HCT116 (cell line): ENCODE results near the gene INTS2. TPM values are rescaled to one million over a fixed set of nuclear protein-coding genes. Genes with fewer than 3 reads are reported as not detected.

ENCODE experiments used
- ATAC-seq: fragments of 200-7000 bp; cut with Tn5 transposase; 2 replicates; pipeline ENCODE4 v1.9.1; 2020; ENCODE audit warnings: mild to moderate bottlenecking, moderate library complexity
- Bru-seq: library from RNA; stranded (reverse); fragments of 400-500 nt; gene quantifications from one replicate; lab custom pipeline; 2021; lab: Mats Ljungman, UMichigan
- BruChase-seq, 2 experiments: library from RNA; stranded (reverse); fragments of 400-500 nt; gene quantifications; one replicate each; lab custom pipeline; 2021; lab: Mats Ljungman, UMichigan
- BruUV-seq: library from RNA; stranded (reverse); fragments of 400-500 nt; replicated peaks from 2 replicates; lab custom pipeline; 2021; lab: Mats Ljungman, UMichigan
- CTCF ChIA-PET: fragments of 300-600 bp; sonication (Branson Sonifier 250); formaldehyde crosslinking; loops from one replicate; lab custom pipeline; 2021; ENCODE audit warnings: antibody characterized with exemption; lab: Charles Lee
- POLR2A ChIA-PET: fragments of 300-600, 350-600 bp; sonication (Branson Sonifier 250); formaldehyde crosslinking; loops from one replicate; lab custom pipeline; 2021; ENCODE audit warnings: antibody characterized with exemption; lab: Charles Lee
- RAD21 ChIA-PET, 2 experiments: fragments of 300-600 bp; sonication (Branson Sonifier 250); formaldehyde crosslinking; loops; one replicate each; lab custom pipeline; 2023; ENCODE audit warnings: low total read pairs in 2 of 2; ENCODE audit not compliant: uncharacterized antibody in 2 of 2, unreplicated experiment in 2 of 2, low non-redundant PET in 1 of 2; lab: Charles Lee
- DNase-seq: peaks from one replicate; pipeline ENCODE4 v3.0.0-alpha.2; 2010; ENCODE audit warnings: low read depth, low spot score
- H2AFZ ChIP-seq: fragments of 200-600 bp; shearing (Covaris generic), sonication (generic); 2 replicates; pipeline ENCODE4 v1.6.1; 2017; ENCODE audit warnings: low read depth, mixed run types, mixed read lengths, antibody characterized with exemption, low read length; ENCODE audit not compliant: poor library complexity, severe bottlenecking
- H3K27ac ChIP-seq: 2 replicates; pipeline ENCODE4 v1.5.1; 2012; ENCODE audit warnings: low read depth, low read length
- H3K27me3 ChIP-seq: fragments of 200-600 bp; sonication (generic); 2 replicates; pipeline ENCODE4 v1.6.1; 2016; ENCODE audit warnings: mixed run types, low read length, mixed read lengths; ENCODE audit not compliant: insufficient read depth
- H3K36me3 ChIP-seq, 2 experiments: fragments of 200-500 bp in 1 of 2; fragments of 200-600 bp in 1 of 2; sonication (Bioruptor generic) in 1 of 2; sonication (generic) in 1 of 2; 2 replicates each; pipeline versions ENCODE4 v1.5.1 to v1.6.1; 2014 to 2016; ENCODE audit warnings: low read length in 2 of 2, inconsistent platforms in 1 of 2, mixed read lengths in 1 of 2, mixed run types in 1 of 2; ENCODE audit not compliant: insufficient read depth in 2 of 2, control insufficient read depth in 1 of 2
- H3K4me1 ChIP-seq, 2 experiments: fragments of 200-600 bp in 1 of 2; sonication (generic) in 1 of 2; 2 replicates each; pipeline versions ENCODE4 v1.5.1 to v1.6.1; 2012 to 2017; ENCODE audit warnings: low read length in 2 of 2, inconsistent platforms in 1 of 2, mild to moderate bottlenecking in 1 of 2, mixed read lengths in 1 of 2, mixed run types in 1 of 2, moderate library complexity in 1 of 2; ENCODE audit not compliant: insufficient read depth in 2 of 2, control insufficient read depth in 1 of 2
- H3K4me2 ChIP-seq: fragments of 200-600 bp; sonication (generic); 2 replicates; pipeline ENCODE4 v1.6.1; 2017; ENCODE audit warnings: mixed run types, low read length, mixed read lengths
- H3K4me3 ChIP-seq, 2 experiments: fragments of 200-600 bp in 1 of 2; sonication (generic) in 1 of 2; replicated peaks in 1 of 2; 2 replicates each; pipeline ENCODE4 v1.5.1; 2011 to 2016; ENCODE audit warnings: low read length in 2 of 2, control low read depth in 1 of 2, low read depth in 1 of 2, mild to moderate bottlenecking in 1 of 2, mixed read lengths in 1 of 2, mixed run types in 1 of 2
- H3K79me2 ChIP-seq: fragments of 200-600 bp; sonication (generic); 2 replicates; pipeline ENCODE4 v1.6.1; 2017; ENCODE audit warnings: mild to moderate bottlenecking, mixed run types, low read length, moderate library complexity, mixed read lengths; ENCODE audit not compliant: insufficient read depth
- H3K9ac ChIP-seq: fragments of 200-600 bp; sonication (generic); 2 replicates; pipeline ENCODE4 v1.6.1; 2016; ENCODE audit warnings: low read length, mixed read lengths
- H3K9me2 ChIP-seq: fragments of 200-600 bp; sonication (generic), shearing (Covaris generic); 2 replicates; pipeline ENCODE4 v1.6.1; 2017; ENCODE audit warnings: mixed run types, mild to moderate bottlenecking, moderate library complexity; ENCODE audit not compliant: insufficient read depth
- H3K9me3 ChIP-seq, 2 experiments: fragments of 200-500 bp in 1 of 2; fragments of 200-600 bp in 1 of 2; sonication (Bioruptor generic) in 1 of 2; sonication (generic) in 1 of 2; 2 replicates each; pipeline ENCODE4 v1.6.1; 2014 to 2017; ENCODE audit warnings: low read length in 2 of 2, mixed read lengths in 2 of 2, inconsistent platforms in 1 of 2, low read depth in 1 of 2, mild to moderate bottlenecking in 1 of 2, mixed run types in 1 of 2, moderate library complexity in 1 of 2; ENCODE audit not compliant: control insufficient read depth in 1 of 2, insufficient read depth in 1 of 2
- H4K20me1 ChIP-seq: fragments of 200-600 bp; sonication (generic), shearing (Covaris generic); 2 replicates; pipeline ENCODE4 v1.6.1; 2017; ENCODE audit warnings: mixed run types, mild to moderate bottlenecking, moderate library complexity; ENCODE audit not compliant: insufficient read depth
- CBX3 ChIP-seq: IDR thresholded peaks from 2 replicates; pipeline ENCODE4 v1.6.1; 2012; ENCODE audit warnings: low read depth
- ELF1 ChIP-seq: IDR thresholded peaks from 2 replicates; pipeline ENCODE4 v1.6.1; 2012; ENCODE audit warnings: low read depth, borderline replicate concordance
- POLR2A ChIP-seq: IDR thresholded peaks from 2 replicates; pipeline ENCODE4 v1.7.0; 2011; ENCODE audit warnings: borderline replicate concordance; ENCODE audit not compliant: insufficient read depth, insufficient read length; ENCODE audit errors: extremely low read depth
- POLR2AphosphoS5 ChIP-seq: IDR thresholded peaks from 2 replicates; pipeline ENCODE4 v1.6.1; 2011; ENCODE audit warnings: mild to moderate bottlenecking, low read depth, low read length, moderate library complexity
- SIN3A ChIP-seq: IDR thresholded peaks from 2 replicates; pipeline ENCODE4 v1.6.1; 2012; ENCODE audit warnings: low read depth
- SP1 ChIP-seq: IDR thresholded peaks from 2 replicates; pipeline ENCODE4 v1.6.1; 2012; ENCODE audit warnings: low read depth
- YY1 ChIP-seq: IDR thresholded peaks from 2 replicates; pipeline ENCODE4 v1.6.1; 2011; ENCODE audit warnings: low read length, low read depth, moderate library complexity, mild to moderate bottlenecking; ENCODE audit not compliant: insufficient replicate concordance; ENCODE audit errors: extremely low read depth
- ZFX ChIP-seq: fragments of 450-650 bp; IDR thresholded peaks from 2 replicates; pipeline ENCODE4 v1.6.1; 2017
- ZNF274 ChIP-seq: fragments of 200-500 bp; sonication (Bioruptor generic); IDR thresholded peaks from 2 replicates; pipeline ENCODE4 v1.6.1; 2014; ENCODE audit warnings: mild to moderate bottlenecking, low read depth, low read length, inconsistent platforms
- intact Hi-C: fragments of 100-400 bp; cut with micrococcal nuclease; formaldehyde crosslinking; loops from 2 replicates; pipeline ENCODE4 v1.10.0; 2022
- long read RNA-seq: library from polyadenylated mRNA; unstranded; transcript quantifications from one replicate; pipeline ENCODE4 v2.0.0, GENCODE V29; 2021; ENCODE audit not compliant: unreplicated experiment
- polyA plus RNA-seq: library from polyadenylated mRNA; unstranded; fragments of >200 nt; gene quantifications from 2 replicates; pipeline ENCODE4 v1.2.1, GENCODE V29; 2012; ENCODE audit warnings: missing spikeins
- total RNA-seq: library from RNA; stranded (reverse); gene quantifications from one replicate; pipeline ENCODE4 v1.2.1, GENCODE V29; 2021; ENCODE audit not compliant: unreplicated experiment
- TF ChIP-seq, protein P1 (sequence below): IDR thresholded peaks from 2 replicates; pipeline ENCODE4 v1.6.1; 2012; ENCODE audit warnings: low read depth
- TF ChIP-seq, protein P2 (sequence below): IDR thresholded peaks from 2 replicates; pipeline ENCODE4 v1.6.1; 2012
- TF ChIP-seq, protein P3 (sequence below): IDR thresholded peaks from 2 replicates; pipeline ENCODE4 v1.6.1; 2012

Gene INTS2, protein sequence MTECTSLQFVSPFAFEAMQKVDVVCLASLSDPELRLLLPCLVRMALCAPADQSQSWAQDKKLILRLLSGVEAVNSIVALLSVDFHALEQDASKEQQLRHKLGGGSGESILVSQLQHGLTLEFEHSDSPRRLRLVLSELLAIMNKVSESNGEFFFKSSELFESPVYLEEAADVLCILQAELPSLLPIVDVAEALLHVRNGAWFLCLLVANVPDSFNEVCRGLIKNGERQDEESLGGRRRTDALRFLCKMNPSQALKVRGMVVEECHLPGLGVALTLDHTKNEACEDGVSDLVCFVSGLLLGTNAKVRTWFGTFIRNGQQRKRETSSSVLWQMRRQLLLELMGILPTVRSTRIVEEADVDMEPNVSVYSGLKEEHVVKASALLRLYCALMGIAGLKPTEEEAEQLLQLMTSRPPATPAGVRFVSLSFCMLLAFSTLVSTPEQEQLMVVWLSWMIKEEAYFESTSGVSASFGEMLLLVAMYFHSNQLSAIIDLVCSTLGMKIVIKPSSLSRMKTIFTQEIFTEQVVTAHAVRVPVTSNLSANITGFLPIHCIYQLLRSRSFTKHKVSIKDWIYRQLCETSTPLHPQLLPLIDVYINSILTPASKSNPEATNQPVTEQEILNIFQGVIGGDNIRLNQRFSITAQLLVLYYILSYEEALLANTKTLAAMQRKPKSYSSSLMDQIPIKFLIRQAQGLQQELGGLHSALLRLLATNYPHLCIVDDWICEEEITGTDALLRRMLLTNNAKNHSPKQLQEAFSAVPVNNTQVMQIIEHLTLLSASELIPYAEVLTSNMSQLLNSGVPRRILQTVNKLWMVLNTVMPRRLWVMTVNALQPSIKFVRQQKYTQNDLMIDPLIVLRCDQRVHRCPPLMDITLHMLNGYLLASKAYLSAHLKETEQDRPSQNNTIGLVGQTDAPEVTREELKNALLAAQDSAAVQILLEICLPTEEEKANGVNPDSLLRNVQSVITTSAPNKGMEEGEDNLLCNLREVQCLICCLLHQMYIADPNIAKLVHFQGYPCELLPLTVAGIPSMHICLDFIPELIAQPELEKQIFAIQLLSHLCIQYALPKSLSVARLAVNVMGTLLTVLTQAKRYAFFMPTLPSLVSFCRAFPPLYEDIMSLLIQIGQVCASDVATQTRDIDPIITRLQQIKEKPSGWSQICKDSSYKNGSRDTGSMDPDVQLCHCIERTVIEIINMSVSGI
- 40.5 TPM for total RNA-seq
- polyA plus RNA-seq: 8.9 and 10.6 TPM in 2 replicates
- Bru-seq, nascent RNA: percentile 80 among the genes with signal in this experiment
- BruChase-seq, experiment 1, labeled RNA remaining after a 6-hour chase: percentile 92 among the genes with signal in this experiment
- BruChase-seq, experiment 2, labeled RNA remaining after a 2-hour chase: percentile 91 among the genes with signal in this experiment
- long read RNA-seq, full-length matches to known transcripts: 21 of 42 reads
- long read RNA-seq, partial matches to known transcripts: 12 of 42 reads
- long read RNA-seq, other reads (novel, unspliced or antisense): 9 of 42 reads

DNA sequence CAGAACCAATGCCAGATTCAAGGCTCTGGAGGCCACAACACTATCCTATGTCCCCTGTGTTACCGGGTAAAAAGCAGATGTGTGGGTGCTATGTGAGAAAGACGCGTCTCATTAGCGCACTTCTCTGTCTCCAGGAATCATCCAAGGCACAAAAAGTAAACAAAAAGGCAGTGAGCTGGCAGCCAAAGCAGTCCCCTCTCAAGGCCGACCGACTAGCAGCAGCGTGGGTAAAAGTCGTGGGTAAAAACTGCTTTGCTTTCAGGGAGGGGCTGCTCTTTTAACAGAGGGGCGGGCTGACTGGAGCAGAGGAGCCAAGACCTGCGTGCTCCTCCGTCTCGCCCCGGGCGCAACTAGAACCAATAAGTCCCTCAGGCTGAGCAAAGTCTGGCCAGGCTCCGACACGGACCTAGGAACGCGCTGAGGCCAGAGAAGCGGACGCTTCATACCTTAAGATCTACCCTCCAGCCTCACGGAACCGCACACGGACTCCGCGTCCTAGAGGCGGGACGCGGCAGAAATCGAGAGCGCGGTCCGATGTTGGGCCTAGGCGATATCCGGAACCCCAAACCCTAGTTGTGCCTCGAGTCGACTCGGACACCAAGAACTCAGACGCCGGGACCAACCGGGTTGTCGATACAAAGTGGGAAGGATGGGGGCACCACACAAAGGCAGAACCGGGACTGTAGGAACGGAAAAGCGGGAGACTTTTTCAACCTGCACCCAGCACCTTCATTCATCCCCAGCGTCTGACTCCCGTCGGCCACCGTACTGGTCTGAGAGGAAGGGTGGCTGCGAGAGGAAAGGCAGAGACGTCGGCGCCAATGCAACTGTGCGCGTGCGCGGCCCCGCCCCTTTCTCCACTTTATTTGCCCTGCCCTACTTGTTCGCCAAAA is at the start of gene INTS2:
INTS2 (minus strand) TSS at position 775 of the 893 bp plus-strand sequence. CDS start 1,338 bp downstream, outside the sequence.
- Histone ChIP-seq H3K4me1 (peaks cover 12 to 16% of the 10 kb centered on the region in 2 experiments; a peak in 3 of 4 replicates), H3K9ac (peak within 1 kb of the TSS; percentile 89), H3K27me3 (no peaks in the 10 kb centered on the region), H3K9me3 (no peaks in the 10 kb centered on the region), H3K4me2 (peak within 1 kb of the TSS; percentile 86), H3K36me3 (peaks cover 9 to 14% of the 10 kb centered on the region in 2 experiments; a peak in 2 of 4 replicates), H3K4me3 (peak within 1 kb of the TSS; percentile 86 to 88), H3K27ac (peak within 1 kb of the TSS; percentile 69), H4K20me1 (no peaks in the 10 kb centered on the region), H2AFZ (peak within 1 kb of the TSS; percentile 54), H3K9me2 (no peaks in the 10 kb centered on the region), H3K79me2 (peaks cover 27% of the 10 kb centered on the region)
- intact Hi-C loops: no loop called here
- ChIA-PET POLR2A (no interaction called here), RAD21 (no interaction called here), CTCF (interaction anchor here (0.6 to 0.7 kb wide), 2 partner anchors 138 to 182 kb away, joined by 3 to 4 read pairs; no protein-coding TSS in a partner anchor)
- ATAC-seq: peak; percentile 91
- DNase-seq: peak; percentile 96
- TSS peak; percentile 83 for BruUV-seq
- TF ChIP-seq ELF1: peak; percentile 23; the same call in 1 of the 2 replicates
- TF ChIP-seq, protein P1, sequence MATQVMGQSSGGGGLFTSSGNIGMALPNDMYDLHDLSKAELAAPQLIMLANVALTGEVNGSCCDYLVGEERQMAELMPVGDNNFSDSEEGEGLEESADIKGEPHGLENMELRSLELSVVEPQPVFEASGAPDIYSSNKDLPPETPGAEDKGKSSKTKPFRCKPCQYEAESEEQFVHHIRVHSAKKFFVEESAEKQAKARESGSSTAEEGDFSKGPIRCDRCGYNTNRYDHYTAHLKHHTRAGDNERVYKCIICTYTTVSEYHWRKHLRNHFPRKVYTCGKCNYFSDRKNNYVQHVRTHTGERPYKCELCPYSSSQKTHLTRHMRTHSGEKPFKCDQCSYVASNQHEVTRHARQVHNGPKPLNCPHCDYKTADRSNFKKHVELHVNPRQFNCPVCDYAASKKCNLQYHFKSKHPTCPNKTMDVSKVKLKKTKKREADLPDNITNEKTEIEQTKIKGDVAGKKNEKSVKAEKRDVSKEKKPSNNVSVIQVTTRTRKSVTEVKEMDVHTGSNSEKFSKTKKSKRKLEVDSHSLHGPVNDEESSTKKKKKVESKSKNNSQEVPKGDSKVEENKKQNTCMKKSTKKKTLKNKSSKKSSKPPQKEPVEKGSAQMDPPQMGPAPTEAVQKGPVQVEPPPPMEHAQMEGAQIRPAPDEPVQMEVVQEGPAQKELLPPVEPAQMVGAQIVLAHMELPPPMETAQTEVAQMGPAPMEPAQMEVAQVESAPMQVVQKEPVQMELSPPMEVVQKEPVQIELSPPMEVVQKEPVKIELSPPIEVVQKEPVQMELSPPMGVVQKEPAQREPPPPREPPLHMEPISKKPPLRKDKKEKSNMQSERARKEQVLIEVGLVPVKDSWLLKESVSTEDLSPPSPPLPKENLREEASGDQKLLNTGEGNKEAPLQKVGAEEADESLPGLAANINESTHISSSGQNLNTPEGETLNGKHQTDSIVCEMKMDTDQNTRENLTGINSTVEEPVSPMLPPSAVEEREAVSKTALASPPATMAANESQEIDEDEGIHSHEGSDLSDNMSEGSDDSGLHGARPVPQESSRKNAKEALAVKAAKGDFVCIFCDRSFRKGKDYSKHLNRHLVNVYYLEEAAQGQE: no peak
- TF ChIP-seq CBX3: peak; percentile 52; the same call in 1 of the 2 replicates
- TF ChIP-seq ZFX: peak; percentile 100
- TF ChIP-seq, protein P2, sequence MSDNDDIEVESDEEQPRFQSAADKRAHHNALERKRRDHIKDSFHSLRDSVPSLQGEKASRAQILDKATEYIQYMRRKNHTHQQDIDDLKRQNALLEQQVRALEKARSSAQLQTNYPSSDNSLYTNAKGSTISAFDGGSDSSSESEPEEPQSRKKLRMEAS: peak; percentile 75
- peak; percentile 99 for TF ChIP-seq POLR2AphosphoS5
- TF ChIP-seq SP1: peak; percentile 60; the same call in 1 of the 2 replicates
- peak; percentile 82 for TF ChIP-seq SIN3A
- TF ChIP-seq YY1: peak; percentile 72
- TF ChIP-seq, protein P3, sequence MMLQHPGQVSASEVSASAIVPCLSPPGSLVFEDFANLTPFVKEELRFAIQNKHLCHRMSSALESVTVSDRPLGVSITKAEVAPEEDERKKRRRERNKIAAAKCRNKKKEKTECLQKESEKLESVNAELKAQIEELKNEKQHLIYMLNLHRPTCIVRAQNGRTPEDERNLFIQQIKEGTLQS: no peak
- TF ChIP-seq POLR2A: peak; percentile 99
- TF ChIP-seq ZNF274: no peak
